DMS 273 treated with DMSO at 0.1 percent for 48 hours (cell line): ENCODE data around the gene DCP2.

Experiments used
- DNase-seq: peaks from one replicate; lab custom pipeline; 2025; lab: John Stamatoyannopoulos, UW

The DCP2 gene

GRCh38 chr5:113047733-113048652 is 71.4 kb downstream of the DCP2 start:
- no peak for DNase-seq

DNA sequence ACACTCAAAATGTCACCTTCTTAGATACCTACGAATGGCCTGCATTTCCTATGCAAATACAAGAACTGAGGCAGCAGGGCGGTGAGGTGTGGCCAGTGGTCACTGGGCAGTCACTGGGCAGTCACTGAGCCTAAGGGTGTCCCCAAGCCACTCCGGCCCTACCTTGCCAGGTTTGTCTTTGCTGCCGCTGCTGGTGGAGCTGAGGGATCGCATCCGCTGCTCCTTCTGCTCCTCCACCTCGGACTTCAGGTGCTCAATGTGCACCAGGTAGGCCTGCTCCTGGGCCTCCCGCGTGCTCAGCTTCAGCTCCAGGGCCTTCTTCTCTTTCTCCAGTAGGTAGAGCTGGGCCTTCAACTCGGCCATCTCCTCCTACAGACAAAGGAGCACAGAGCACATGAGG is 72.3 kb downstream of the DCP2 start:
- no peak for DNase-seq

DNA sequence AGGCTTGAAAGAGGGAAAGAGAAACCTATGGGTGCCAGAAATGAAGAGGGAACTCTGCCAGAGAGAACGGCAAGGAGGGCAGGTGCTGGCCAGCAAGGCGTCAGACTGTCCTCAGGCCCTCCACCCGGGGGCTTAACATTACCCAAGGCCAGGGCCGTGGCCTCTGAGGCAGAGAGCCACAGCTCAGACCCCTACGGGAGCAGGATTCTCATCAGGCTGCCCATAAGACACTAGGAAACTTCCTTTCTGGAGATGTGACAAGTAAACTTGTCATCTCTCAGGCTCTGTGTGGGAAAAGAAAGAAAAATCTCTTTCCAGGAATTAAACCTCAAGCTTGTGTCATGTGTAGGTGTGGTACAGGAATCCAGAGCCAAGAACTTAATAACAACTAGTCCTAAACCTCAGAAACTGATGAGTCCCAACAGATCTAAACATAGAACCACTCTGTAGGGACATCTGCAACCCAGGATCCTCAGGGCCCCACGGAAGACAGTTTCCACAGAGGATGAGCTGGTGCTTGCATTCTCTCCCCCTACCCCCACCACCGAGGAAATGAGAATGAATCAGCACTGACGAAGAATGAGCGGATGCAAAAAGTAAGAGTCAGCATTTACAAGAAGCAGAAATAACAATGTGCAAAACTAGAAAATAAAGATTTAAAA is 74.3 kb downstream of the DCP2 start:
- no peak for DNase-seq

DNA sequence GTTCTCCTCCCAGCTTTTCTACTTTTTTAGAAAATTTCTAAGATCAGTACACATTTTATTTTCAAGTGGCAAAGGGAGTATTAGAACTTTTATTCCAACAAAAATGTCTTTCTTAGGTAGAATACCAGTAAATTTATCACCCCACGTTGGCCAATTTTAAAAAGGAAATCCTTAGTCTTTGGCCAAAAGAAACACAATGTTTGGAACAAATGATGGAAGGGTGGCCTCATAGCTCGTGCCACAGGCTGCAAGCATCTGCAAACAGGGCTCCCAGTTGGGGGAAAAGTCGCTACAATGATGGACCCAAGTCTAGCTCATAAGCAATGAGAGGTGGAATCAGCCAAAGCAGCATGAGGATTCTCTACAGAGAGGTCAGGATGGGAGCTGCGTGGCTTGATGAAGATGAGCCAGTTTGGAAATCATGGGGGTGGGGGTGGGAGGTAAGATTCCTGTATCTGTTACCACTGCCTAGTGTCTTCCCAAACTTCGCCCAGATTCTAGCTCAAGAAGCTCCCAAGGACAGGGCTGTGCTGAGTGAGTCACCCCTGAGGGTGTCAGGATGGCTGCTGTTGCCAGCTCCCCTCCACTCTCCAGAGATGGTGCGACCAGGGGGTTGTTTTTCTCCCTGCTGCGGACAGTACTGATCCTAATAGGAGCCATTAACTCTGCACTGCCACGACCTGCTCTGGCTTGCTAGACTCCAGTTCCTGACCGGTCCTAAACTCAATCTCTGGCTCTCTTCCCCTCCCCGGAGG is 75.6 kb downstream of the DCP2 start:
- no peak for DNase-seq

DNA sequence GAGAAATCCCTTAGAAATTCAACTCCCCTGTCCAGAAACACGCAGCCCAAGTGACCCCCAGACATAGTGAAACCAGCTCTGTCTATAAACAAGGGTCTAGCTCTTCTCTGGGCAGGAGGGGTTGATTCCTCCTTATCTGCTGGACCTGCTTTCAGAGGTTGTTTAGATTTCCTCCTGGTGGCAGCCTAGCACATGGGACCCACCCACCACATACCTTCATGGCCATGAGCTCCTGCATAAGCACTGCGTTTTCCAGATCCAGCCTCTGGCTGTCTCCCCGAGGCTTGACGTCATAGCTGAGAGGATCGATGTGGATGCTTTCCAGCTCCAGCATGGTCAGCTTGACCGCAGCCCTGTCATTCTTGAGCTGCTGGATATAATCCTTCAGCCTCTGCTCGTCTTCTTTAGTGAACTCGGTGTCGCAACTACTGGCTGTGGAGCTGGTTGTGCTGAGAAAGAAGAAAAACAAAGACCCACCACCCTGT is 77.0 kb downstream of the DCP2 start:
- no peak for DNase-seq

DNA sequence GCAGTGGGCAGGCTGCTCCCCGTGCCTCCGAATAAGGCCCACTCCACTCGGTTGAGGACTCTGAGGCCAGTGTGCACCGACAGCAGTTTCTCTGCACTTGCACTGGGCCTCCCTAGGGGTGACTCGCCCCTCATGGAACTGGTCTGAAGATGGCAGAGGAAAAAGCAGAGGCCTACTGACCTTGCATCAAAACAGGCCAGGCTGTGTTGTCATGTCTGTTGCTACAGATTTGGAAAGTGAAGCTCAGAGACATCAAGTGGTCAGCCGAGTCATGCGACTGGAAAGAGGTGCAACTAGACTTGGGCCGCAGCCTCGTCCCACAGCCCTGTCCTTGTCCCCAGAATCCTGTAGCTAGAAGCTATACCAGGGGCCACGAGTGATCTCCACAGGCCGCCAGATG is 78.3 kb downstream of the DCP2 start:
- DNase-seq, result no peak

DNA sequence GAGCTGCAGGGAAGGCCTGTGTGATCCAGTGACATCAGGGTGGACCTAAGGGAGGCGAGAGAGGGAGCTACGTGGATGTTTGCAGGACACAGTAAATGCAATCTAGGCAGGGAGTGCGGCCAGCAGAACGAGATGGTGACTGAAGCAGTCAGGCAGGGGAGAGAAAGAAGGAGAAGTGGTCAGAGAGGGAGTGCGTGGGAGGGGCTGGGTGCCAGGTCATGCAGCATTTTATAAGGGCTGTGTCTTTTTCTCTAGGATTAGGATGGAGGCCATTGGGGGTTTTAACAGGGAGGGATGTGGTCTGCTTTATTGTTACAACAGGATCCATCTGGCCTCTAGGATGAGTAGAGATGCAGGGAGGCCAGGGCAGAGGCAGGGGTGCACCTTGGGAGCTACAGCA is 80.4 kb downstream of the DCP2 start:
- DNase-seq, result no peak

DNA sequence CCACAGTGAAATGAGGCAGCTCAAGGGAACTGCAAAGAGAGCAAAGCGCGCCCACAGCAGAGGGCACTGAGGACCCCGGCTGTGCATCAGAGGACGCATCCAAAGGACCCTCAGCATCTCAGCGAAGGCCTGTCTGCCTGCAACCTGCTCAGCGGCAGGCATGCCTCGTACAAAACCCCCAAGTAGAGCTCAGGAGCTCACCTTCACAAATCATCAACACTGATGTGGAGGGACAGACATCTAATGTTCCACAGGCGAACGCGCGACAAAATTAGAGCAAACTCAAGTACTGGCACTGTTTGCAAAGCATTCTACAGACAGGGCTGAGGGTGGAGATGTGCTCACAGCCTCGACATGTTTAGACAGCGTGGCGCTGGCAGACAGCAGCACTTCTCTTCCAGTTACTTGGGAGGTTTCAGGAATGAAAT is 81.0 kb downstream of the DCP2 start:
- no peak for DNase-seq

DNA sequence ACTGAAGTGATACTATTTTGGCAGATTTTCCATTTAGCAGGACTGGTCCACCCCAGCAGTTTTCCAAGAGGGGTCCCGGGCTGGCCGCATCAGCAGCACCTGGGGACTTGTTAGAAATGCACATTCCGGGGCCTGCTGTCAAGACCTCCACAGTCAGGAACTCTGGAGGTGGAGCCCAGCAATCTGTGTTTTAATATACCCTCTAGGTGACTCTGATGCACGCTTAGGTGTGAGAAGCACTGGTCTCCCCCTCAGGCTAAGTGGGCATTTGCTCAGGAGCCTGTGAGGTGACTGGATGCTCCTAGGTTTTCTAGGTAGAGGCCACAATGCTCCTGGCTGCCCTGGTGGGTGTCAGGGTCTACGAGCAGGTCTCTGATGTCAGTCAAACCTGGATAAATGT is 81.7 kb downstream of the DCP2 start:
- no peak for DNase-seq

GRCh38 chr5:113058706-113059226 is 82.2 kb downstream of the DCP2 start:
- no peak for DNase-seq

GRCh38 chr5:113059232-113060040 is 82.8 kb downstream of the DCP2 start:
- no peak for DNase-seq

DNA sequence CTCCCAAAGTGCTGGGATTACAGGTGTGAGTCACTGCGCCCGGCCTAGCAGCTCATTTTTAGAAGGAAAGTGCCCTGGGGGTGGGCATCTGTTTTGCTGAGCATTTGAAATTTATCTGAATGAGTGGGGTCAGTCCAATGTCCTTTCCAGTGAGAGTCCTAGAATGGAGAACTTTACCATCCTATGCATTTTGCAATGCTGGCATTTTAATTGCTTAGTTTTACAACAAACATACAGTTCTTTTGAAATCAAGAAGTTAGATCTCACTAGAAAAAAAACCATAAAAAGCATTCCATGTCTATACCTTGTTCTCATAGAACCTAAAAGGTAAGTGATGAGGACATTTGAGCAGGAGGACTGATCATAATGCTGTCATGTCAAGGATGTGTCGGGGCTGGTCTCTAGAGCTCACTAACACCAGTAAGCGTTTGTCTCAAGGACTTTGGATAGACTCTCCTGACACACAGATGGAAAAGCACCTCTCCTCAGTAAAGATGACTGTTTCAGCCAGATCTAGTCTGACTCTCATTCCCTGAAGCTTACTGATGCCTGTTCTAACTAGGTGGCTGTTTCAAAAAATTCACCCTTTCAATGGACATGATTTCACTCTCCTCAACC is 83.9 kb downstream of the DCP2 start:
- DNase-seq, result no peak

DNA sequence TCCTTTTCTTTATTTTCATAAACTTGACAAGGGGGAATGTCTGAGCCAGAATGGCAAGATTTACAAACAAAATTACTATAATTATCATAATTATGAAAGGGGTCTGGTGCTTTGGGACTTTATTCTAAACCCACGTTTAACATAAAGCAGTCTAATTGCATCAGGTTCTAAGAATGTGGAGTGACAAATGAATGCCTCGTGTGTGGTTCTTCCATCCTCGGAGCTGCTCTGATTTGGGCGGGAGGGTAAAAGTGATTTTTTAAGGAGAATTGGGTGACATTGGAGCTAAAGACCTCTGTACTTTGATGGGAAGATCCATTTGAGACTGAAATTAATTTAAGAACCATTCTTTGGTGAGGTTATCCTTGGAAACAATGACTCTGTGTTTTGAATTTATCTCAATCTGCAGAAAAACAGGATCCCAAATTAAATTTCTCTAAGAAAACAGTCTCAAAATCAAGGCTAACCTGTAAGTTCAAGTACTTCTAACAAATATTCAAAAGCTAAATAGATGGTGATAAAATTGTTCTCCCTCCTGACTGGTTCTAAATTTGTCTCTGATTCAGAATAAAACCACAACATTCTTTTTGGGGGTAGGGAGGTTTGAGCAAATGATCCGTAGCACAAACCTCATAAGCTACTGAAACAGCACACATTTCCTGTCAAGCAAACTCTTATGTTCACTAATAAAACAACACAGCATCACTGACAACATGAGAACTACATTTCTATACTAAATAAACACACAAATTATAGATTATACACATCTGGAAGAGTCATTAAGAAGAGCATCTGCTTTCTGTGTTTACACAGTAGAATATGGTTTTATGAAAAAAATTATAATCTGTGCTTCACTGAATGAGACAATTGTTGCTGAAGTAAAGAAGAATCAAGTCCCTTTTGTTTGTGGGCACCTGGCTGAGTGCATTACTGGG is 85.5 kb downstream of the DCP2 start:
- DNase-seq, result no peak

- DNase-seq, result no peak
These were observed 86.4 kb downstream of the DCP2 start for GRCh38 chr5:113062869-113063508.

GRCh38 chr5:113063927-113064326 is 87.3 kb downstream of the DCP2 start:
- no peak for DNase-seq

DNA sequence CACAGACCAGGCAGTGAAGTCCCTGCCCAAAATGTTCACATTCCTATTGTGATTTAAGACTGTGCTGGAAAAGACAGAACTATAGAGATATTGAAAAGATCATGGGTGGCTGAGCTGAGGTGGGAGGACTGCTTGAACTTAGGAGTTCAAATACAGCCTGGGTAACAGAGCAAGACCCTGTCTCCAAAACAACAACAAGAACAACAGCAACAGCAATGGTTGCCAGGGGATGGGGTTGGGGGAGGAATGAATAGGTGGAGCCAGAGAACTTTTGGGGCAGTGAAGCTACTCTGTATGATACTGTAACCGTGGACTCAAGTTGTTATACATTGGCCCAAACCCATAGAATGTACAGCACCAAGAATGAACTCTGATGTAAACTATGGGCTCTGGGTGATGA is 88.2 kb downstream of the DCP2 start:
- no peak for DNase-seq

GRCh38 chr5:113065626-113066025 is 89.0 kb downstream of the DCP2 start:
- DNase-seq, result no peak

DNA sequence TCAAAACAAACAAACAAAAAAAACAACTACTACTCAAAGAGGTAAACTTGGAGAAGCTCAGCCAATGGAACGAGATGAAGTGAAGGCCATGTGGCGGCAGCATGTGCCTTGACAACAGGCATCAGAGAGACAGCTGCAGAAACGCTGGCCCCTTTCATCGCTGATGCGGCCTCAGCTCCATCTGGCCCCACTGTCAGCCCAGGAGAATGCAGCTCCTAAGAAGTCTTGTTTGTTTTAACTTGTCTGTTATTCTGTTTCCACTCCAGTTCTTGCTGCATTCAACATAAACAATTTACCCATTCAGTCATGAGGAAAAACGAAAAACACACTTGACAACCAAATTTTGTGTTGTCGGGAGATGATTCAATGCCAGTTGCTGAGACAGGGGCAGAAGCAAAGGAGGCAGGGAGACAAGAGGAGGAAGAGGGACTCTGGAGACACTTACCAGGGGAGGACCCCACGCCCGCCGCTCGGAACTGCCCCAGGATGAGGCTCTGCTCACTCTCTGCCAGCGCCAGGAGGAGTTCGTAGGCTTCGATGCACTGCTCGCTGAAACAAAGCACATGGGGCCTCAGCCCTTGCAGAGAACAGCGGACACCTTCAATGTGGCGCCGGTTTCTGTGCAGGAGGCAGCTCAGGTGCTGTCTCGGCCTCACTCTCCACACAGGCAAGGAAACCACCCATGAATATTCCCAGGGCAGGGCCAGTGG is 91.2 kb downstream of the DCP2 start:
- peak; percentile 69 for DNase-seq

DNA sequence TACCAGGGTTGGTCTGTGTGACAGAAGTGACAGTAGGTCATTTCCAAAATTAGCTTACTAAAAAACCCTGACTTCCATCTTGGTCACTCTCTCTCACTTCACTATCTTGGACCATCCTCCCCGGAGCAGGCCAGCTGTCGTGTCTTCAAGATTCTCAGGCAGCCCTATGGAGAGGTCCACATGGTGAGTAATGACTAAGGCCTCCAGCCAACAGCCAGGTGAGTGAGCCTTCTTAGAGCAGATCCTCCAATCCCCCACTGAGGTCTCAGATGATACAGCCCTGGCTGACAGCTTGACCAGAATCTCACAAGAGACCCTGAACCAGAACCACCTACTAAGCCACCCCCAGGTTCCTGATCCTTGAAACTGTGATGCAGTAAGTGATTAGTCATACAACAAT is 92.0 kb downstream of the DCP2 start:
- DNase-seq, result no peak
